A549 (cell line): ENCODE measurements around the gene SPATA13. TPM values are rescaled to one million over a fixed set of nuclear protein-coding genes. Genes with fewer than 3 reads are reported as not detected.

Experiments used
- ATAC-seq, 2 experiments: fragments of 200-7000 bp in 1 of 2; fragments of >200 bp in 1 of 2; cut with Nextera tagmentation in 1 of 2; cut with Tn5 transposase in 1 of 2; 3 replicates each; pipeline versions ENCODE4 v1.8.0 to v1.9.1; 2018 to 2020; ENCODE audit warnings: mild to moderate bottlenecking in 1 of 2, moderate library complexity in 1 of 2
- CTCF ChIA-PET: fragments of 300-600 bp; sonication (Branson Sonifier 250); formaldehyde crosslinking; extraction: SDS; loops from one replicate; lab custom pipeline; 2021; ENCODE audit warnings: antibody characterized with exemption, inconsistent platforms; lab: Yijun Ruan, JAX
- POLR2A ChIA-PET: fragments of 350-600 bp; formaldehyde crosslinking; extraction: SDS; loops from one replicate; lab custom pipeline; 2021; ENCODE audit warnings: antibody characterized with exemption, inconsistent platforms; lab: Yijun Ruan, JAX
- DNase-seq, 2 experiments: peaks; one replicate each; pipeline versions ENCODE4 v3.0.0 to v3.0.0-alpha.2; 2011 to 2016; ENCODE audit warnings: low read depth in 1 of 2, low spot score in 1 of 2
- FAIRE-seq: peaks from 2 replicates; lab custom pipeline; 2011; peaks lifted over from hg19 to GRCh38; lab: Jason Lieb, UNC
- H3K27ac ChIP-seq, 2 experiments: fragments of >200 bp; sonication (Bioruptor Twin); formaldehyde crosslinking; 3 replicates each; pipeline ENCODE4 v1.5.1; 2016 to 2017
- H3K4me1 ChIP-seq: fragments of >200 bp; sonication (Bioruptor Twin); formaldehyde crosslinking; 3 replicates; pipeline ENCODE4 v1.6.1; 2016
- H3K4me2 ChIP-seq: fragments of >200 bp; sonication (Bioruptor Twin); formaldehyde crosslinking; 3 replicates; pipeline ENCODE4 v1.6.1; 2016
- H3K4me3 ChIP-seq: fragments of >200 bp; sonication (Bioruptor Twin); formaldehyde crosslinking; 3 replicates; pipeline ENCODE4 v1.5.1; 2016
- H3K9me3 ChIP-seq: fragments of >200 bp; sonication (Bioruptor Twin); formaldehyde crosslinking; 3 replicates; pipeline ENCODE4 v1.6.1; 2016
- CBX8 ChIP-seq: fragments of 200-600 bp; sonication (generic); IDR thresholded peaks from 2 replicates; pipeline ENCODE4 v1.6.1; 2016
- CTCF ChIP-seq: fragments of >200 bp; sonication (Bioruptor Twin); formaldehyde crosslinking; IDR thresholded peaks from 3 replicates; pipeline ENCODE4 v1.5.1; 2016
- E2F6 ChIP-seq: IDR thresholded peaks from 2 replicates; pipeline ENCODE4 v1.6.1; 2012; ENCODE audit warnings: low read depth, borderline replicate concordance
- FOXS1 ChIP-seq: fragments of 250-450 bp; sonication (Bioruptor Pico); IDR thresholded peaks from 2 replicates; pipeline ENCODE4 v1.5.0; 2020; ENCODE audit warnings: mild to moderate bottlenecking, moderate library complexity
- HDAC2 ChIP-seq: fragments of 200-600 bp; sonication (generic); IDR thresholded peaks from 2 replicates; pipeline ENCODE4 v1.6.1; 2016
- HES2 ChIP-seq: fragments of >200 bp; sonication (Bioruptor Twin); formaldehyde crosslinking; IDR thresholded peaks from 2 replicates; pipeline ENCODE4 v1.6.1; 2016
- HEYL ChIP-seq: fragments of 250-450 bp; sonication (Bioruptor Pico); IDR thresholded peaks from 2 replicates; pipeline ENCODE4 v1.8.0; 2021; ENCODE audit warnings: mild to moderate bottlenecking, moderate library complexity
- HMGXB4 ChIP-seq: fragments of 250-450 bp; sonication (Bioruptor Pico); IDR thresholded peaks from 2 replicates; pipeline ENCODE4 v1.5.0; 2021; ENCODE audit warnings: mild to moderate bottlenecking, moderate library complexity, borderline replicate concordance
- HOXB5 ChIP-seq: fragments of 250-450 bp; sonication (Bioruptor Pico); IDR thresholded peaks from 2 replicates; pipeline ENCODE4 v1.5.0; 2020; ENCODE audit warnings: mild to moderate bottlenecking, moderate library complexity
- JUNB ChIP-seq: fragments of >200 bp; sonication (Bioruptor Twin); formaldehyde crosslinking; IDR thresholded peaks from 2 replicates; pipeline ENCODE4 v1.6.1; 2016
- MAFK ChIP-seq: fragments of 450-650 bp; IDR thresholded peaks from 2 replicates; pipeline ENCODE4 v1.6.1; 2014; ENCODE audit not compliant: partially characterized antibody
- MAX ChIP-seq: IDR thresholded peaks from 2 replicates; pipeline ENCODE4 v1.6.1; 2012
- POLR2AphosphoS2 ChIP-seq: conservative IDR thresholded peaks from 2 replicates; pipeline ENCODE4 v1.6.1; 2012; ENCODE audit warnings: low read length, improper control_type of control experiment, inconsistent platforms
- REST ChIP-seq: fragments of 200-600 bp; sonication (generic); IDR thresholded peaks from 2 replicates; pipeline ENCODE4 v1.6.1; 2016; ENCODE audit warnings: antibody characterized with exemption, mild to moderate bottlenecking, moderate library complexity
- RFX5 ChIP-seq: fragments of 450-650 bp; IDR thresholded peaks from 2 replicates; pipeline ENCODE4 v1.7.1; 2014; ENCODE audit warnings: antibody characterized with exemption, mild to moderate bottlenecking, moderate library complexity
- SREBF2 ChIP-seq: fragments of 450-650 bp; IDR thresholded peaks from 2 replicates; pipeline ENCODE4 v1.6.1; 2014; ENCODE audit warnings: mild to moderate bottlenecking, moderate library complexity
- ZSCAN20 ChIP-seq: fragments of 250-450 bp; sonication (Bioruptor Pico); IDR thresholded peaks from 2 replicates; pipeline ENCODE4 v1.8.0; 2022; ENCODE audit warnings: mild to moderate bottlenecking, moderate library complexity
- WGBS: methylation state at CpG from one replicate; pipeline ENCODE4 v1.1.6; 2017; ENCODE audit errors: missing lambda C conversion rate; 5-methylcytosine and 5-hydroxymethylcytosine counted together
- polyA plus RNA-seq, 4 experiments: library from polyadenylated mRNA; depleted of rRNA in 3 of 4; stranded (reverse); fragments of >200 nt; fragmentation: RNase III in 1 of 4; extraction: RNeasy Plus Mini Kit Qiagen cat#74134 plus additional on column Dnase treatment in 1 of 4; gene quantifications; 2 replicates in 3 of 4; 3 replicates in 1 of 4; pipeline ENCODE4 v1.2.3, GENCODE V29; 2011 to 2017

The SPATA13 gene
- polyA plus RNA-seq, 2 of the 4 experiments (the other 2 are of a cell fraction), result 3.1 to 6.3 TPM

GRCh38 chr13:24207841-24208667, 47.5 kb downstream of the SPATA13 start:
- no peaks in the 10 kb centered on the region for H3K9me3 ChIP-seq
- TF ChIP-seq FOXS1 (CRISPR knock-in tag) (no peak), POLR2AphosphoS2 (no peak), JUNB (no peak), CBX8 (no peak), E2F6 (no peak), CTCF (no peak), HES2 (no peak), RFX5 (no peak), HMGXB4 (no peak), MAX (no peak), REST (no peak), ZSCAN20 (CRISPR knock-in tag) (no peak), HEYL (CRISPR knock-in tag) (no peak), HOXB5 (no peak)
- TF ChIP-seq, all 56 proteins: peak for 0
- ChIA-PET POLR2A (no interaction called here), CTCF (interaction anchor here (0.6 to 1.5 kb wide), 5 partner anchors 8 to 187 kb away, joined by 3 to 5 read pairs (median 3); no protein-coding TSS in a partner anchor)
- Histone ChIP-seq H3K4me2 (peak overlapping the region; percentile 32), H3K4me3 (no peak overlapping the region), H3K4me1 (peaks cover 22% of the 10 kb centered on the region; the same call in 2 of the 3 replicates), H3K27ac (no peak overlapping the region)
- peak; percentile 73 to 74 for ATAC-seq
- no peak for FAIRE-seq
- DNase-seq, result peak; percentile 44 to 46
- WGBS, result 82% methylated on average over 7 of the region's 7 CpGs

- Histone ChIP-seq H3K27ac (no peak overlapping the region), H3K9me3 (no peaks in the 10 kb centered on the region), H3K4me2 (peak overlapping the region; percentile 32; the same call in 1 of the 3 replicates), H3K4me3 (no peak overlapping the region), H3K4me1 (peaks cover 13% of the 10 kb centered on the region; the same call in 2 of the 3 replicates)
- CTCF ChIA-PET, result interaction anchor here (0.6 to 1.5 kb wide), 4 partner anchors 48 to 635 kb away, joined by 3 to 5 read pairs (median 4); no protein-coding TSS in a partner anchor
- TF ChIP-seq SREBF2, result no peak
- TF ChIP-seq ZSCAN20 (CRISPR knock-in tag), result no peak
- TF ChIP-seq HDAC2, result no peak
- TF ChIP-seq MAFK, result peak; percentile 64
- TF ChIP-seq, all 56 proteins: peak for 1
- DNase-seq, result no peak
- 89% methylated on average over 5 of the region's 5 CpGs for WGBS
- no peak for FAIRE-seq
- POLR2A ChIA-PET, result no interaction called here
- no peak for ATAC-seq
Measured at GRCh38 chr13:24209138-24209537, 48.6 kb downstream of the SPATA13 start.
